Raji (cell line): ENCODE data around the gene NR1H2.
A peak's percentile ranks its signal among the peaks of the same experiment; 100 is the strongest.

ENCODE experiments used
- POLR2A ChIP-seq: IDR thresholded peaks from 2 replicates; pipeline ENCODE4 v1.6.1; 2011; ENCODE audit warnings: low read depth, low read length, control low read depth; ENCODE audit not compliant: insufficient read depth

NR1H2 gene

DNA sequence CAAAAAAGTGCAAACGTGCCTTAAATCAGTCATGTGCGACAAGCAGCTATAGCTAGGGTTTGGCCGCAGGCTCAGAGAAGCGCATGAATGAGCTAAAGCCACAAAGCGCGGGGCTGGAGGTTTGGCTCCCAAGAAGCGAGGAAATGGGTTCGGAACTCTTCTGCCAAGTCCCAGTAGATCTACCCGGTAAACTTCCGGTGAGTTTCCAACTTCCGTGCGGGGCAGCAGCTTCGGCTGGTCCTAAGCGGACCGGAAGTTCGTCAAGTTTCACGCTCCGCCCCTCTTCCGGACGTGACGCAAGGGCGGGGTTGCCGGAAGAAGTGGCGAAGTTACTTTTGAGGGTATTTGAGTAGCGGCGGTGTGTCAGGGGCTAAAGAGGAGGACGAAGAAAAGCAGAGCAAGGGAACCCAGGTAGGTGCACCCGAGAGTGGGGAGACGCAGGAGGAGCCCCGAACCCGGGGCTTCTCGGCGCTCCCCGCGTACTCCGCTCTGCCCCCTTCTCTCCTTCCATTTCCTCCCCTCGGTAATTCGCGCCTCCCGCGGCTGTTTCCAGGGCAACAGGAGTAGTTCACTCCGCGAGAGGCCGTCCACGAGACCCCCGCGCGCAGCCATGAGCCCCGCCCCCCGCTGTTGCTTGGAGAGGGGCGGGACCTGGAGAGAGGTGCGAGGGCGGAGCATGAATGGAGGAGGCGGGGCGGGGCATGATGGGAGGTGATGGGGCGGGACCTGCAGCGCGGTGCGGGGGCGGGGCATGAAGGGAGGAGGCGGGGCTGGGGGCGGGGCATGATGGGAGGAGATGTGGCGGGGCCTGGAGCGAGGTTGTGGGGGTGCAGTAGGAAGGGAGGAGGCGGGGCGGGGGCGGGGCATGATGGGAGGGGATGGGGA is at the start of gene NR1H2:
Gene NR1H2, plus strand, starts transcription at position 292 of the 885 bp plus-strand sequence. CDS start 1,149 bp downstream, outside the sequence.
- TF ChIP-seq POLR2A = peak; percentile 73

DNA sequence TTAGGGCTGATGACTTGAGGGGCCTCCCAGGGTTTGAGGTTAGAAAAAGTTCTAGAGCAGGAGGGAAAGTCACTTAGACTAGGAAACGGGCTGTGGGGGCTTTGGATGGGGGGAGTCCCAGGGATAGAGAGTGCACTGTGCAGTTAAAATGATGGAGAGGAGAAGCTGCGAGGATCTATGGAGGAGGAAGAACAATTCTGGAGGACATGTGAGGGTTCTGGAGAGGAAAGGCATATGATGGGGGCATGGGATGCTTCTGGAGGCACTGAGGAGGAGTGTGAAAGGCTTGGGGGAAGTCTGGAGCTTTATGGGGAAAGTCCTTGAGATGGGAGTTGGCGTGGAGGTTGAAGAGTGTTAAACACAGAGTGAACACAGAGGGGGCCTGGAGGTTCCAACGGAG is 49.2 kb upstream of the NR1H2 start:
- TF ChIP-seq POLR2A = no peak

DNA sequence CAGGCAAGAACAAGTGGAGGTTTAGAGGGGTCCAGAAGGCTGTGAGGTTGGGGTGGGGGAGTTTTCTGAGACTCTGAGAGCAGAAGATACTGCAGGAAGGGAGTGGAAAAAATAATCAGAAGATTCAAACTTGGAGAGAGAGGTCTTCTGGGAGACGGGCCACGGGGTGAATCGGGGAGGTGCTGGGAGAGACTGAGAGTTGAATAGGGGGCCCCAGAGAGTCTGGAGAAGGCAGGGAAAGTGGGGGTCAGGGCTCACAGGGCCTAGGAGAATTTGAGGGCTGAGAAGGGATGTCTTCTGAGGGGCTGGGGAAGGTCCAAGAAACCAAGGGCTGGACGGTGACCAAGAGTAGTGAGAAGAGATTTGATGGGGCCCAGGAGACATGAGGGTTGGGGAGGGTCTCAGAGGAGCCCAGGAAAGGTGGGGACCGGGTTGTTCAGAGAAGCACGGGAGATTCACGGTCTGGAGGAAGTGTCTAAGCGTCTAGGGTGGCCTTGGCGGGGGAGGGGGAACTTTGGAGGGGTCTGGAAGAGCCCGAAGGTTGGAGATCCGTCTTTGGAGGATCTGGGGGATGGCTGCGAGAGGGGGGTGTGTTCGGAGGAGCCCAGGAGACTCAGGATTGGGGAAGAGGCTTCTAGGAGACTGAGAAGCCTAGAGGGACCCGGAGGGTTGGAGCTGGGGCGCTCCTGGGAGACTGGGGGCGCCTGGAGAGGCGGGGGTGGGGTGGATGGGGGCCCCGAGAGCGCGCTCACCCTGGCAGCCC is 48.6 kb upstream of the NR1H2 start:
- TF ChIP-seq POLR2A = no peak

DNA sequence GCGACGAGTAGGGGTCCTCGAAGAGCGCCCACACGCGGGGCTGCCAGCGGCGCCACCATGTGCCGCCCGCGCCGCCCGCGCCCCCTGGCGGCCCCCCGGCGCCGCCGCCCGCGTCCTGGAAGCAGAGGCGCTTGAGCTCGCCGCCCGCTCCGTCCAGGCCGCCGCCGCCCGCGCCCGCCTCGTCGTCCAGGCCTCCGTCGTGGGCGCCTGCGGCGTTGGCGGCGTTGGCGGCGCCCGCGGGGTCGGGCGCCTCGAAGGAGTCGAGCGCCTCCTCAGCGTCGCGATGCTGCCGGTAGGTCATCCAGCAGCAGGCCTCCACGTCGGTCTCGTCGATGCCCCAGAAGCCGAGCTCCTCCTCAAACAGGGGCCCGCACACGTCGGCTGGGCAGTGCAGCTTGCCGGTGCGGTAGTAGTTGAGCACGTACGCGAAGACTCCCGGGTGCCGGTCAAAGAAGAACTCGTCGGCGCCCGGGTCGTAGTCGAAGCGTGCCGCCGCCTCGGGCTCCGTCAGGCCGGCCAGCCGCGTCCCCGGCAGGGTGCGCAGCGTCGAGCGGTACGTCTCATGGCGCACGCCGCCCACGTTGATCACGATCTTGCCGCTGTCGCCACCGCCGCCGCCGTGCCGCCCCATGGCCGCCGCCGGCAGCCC is 47.9 kb upstream of the NR1H2 start:
- no peak for TF ChIP-seq POLR2A

DNA sequence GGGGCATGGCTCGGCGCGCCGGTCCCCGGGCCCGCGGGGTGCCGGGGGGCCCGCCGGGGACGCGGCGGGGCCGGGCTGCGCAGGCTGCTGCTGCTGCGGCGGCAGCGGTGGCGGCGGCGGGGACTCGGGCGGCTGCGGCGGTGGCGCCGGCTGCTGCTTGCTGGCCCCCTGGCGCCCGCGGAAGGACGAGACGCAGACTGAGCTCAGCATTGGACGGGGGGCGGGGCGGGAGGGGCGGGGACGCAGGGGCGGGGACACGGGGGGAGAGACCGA is 47.4 kb upstream of the NR1H2 start:
- TF ChIP-seq POLR2A = no peak

DNA sequence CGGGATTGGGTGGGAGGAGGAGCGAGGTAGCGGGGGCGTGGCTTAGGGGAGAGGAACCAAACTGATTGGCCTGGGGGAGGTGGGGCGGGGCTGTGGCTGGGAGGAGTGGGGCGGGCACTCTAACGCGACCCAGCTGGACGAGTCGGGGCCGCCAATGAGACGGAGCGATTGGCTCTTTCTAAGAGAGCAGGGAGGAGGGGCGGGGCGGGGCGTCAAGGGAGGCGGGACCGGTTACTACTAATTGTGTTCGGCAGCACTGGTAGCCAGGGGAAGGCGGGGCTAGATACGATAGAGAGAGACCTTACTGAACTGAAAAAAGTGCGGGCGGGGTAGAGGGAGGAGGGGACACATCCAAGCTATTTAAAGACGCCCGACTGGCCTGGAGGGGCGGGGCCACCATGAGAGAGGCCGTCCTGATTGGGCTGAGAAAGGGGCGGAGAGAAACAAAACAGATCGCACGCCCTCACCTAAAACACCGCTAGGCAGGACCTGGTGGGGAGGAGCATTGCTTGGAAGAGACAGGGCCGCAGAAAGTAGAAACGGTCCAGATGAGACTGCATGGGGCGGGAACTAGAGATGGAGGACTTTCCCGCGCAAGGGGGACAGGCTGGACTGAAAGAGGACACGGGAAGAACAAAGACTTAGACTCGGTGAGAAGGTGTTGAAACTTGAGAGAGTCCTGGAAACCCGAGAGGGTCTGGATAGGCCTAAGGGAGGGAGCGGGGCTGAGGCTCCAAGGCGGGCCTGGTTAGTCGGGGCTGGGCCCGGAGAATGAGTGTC is 46.9 kb upstream of the NR1H2 start, which contains the start of gene KCNC3:
Gene KCNC3, minus strand, starts transcription at position 232 of the 780 bp plus-strand sequence. CDS start 295 bp downstream, outside the sequence.
- TF ChIP-seq POLR2A = peak; percentile 76

DNA sequence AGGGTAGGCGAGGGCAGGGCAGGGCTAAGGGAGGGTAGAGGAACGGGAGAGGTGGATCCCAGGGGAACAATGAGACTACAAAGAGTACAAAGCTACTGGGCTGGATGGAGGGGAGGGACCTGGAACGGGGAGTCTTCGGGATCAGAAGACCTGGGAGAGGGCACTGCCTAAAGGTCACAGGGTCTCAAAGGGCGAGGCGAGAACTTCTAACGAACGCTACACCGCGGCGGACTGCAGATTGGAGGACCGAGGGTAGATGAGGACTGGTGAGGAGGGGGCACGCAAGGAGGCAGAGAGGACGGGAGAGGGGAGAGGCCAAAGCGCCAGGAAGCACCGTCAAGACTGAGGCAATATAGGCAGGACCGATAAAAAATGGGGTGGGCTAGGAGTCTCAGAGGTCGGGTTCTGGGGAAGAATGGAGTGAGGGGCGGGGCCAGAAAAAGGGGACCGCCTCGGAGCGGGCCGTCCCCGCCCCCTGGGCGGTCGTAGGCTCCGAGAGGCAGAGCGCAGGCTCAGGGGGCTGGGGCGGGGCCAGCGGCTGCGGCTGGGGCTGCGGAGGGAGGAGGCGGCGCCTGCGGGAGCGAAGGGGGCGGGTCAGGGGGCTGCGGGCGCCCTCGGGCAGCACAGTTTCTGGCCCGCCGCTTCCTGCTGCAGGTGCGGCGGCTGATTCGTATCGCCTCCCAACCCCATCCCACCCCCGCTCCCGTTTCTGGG is 45.7 kb upstream of the NR1H2 start:
- peak; percentile 44 for TF ChIP-seq POLR2A

DNA sequence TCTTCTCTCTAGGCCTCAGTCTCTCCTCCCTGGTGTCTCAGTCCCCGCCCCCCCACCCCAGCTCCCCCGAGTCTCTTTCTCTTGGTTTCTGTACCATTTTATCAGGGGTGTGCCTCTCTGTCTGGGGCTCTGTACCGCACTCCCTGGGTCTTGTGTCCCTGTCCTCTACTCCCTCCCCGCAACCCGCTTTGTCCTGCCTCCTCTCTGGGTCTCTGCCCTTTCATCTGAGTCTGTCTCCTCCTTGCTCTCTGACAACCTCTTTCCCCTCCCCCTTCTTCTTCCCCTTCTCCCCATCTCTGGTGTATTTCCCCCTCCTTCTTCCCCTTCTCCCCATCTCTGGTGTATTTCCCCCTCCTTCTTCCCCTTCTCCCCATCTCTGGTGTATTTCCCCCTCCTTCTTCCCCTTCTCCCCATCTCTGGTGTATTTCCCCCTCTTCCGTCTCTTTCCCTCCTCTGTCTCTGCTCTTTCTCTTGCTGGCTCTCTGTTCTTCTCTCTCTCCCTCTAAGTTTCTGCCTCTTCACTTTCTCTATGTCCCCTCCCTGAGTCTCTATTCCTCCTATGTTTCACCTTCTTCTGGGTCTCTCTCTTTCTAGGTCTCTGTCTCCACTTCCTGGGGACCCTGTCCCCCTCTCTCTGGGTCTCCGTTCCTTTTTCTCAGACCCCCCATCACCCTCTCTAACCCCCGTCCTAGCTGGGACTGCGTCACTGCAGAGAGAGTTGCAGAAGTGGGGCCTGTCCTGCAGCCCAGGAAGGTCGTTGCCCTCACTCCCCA is 44.9 kb upstream of the NR1H2 start:
- TF ChIP-seq POLR2A = 0 out of 2 replicates have a peak, but pooled peaks have one; percentile 18

DNA sequence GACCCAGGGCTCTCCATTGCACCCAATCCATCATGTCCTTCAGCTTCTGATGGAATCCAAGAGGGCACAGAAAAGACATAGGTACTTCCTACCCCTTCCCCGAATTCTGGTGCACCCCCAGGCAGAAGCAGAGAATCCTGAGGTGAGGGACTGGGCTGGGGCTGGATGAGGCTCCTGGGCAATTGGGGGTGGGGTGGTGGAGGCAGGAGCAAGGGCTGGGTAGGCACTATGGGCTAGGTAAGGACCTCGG is 44.3 kb upstream of the NR1H2 start:
- no peak for TF ChIP-seq POLR2A

DNA sequence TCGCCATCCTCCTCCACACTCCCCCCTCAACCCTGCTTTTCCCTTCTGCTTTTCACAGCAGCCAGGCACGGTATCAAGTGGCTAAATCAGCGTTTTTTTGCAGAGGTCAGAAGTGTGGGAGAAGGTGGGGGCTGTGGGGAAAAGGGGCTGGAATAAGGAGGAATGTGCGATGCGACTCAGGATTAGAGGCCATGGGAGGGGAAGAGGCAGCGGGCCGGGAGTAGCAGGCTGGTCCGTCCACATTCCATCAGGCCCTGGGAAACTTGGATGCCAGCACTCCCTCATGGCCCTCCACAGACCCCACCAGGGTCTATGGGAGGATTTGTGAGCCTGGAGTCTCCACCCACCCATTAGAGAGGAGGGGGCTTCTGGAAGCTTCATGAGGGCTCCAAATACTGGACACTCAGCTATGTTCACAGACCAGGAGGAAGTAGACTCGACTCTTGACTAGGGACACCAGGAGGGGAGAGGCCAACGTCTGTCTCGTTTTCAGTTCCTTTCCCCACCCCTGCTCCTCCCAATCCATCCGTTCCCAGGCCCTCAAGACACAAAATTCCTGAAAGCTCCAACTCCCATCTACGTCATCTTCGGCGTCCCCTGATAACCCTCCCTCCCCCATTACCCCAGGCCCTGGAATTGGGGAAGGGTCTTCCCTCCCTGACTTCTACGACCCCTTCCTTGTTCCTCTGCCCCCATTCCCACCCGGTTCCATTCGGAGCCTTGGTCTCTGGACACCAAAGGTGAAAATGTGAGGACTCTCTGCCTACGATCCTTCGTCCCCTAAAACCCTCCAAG is 43.8 kb upstream of the NR1H2 start:
- no peak for TF ChIP-seq POLR2A

DNA sequence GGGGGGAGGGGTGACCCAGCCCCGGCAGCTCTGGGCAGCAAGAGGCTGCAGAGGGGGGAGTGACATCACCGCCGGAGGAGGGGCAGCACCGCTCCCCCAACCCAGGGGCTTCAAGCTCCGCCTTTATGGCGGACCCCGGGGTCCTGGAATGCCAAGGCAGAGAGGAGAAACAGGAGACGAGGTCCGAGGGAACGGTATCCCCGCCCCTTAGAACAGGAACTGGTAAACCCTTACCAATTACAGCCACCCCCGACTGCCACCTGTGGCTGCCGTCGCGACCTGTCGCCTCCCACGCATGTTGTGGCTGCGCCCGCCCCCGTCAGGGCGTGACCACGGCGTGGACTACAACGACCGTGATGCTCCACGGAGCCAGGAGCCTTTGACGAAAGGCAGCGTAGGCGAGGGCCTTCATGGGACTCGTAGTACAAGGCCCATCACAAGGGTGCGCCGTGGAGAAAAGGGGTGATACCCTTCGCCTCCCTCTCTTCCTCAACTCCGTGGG is 43.0 kb upstream of the NR1H2 start:
- TF ChIP-seq POLR2A = no peak

DNA sequence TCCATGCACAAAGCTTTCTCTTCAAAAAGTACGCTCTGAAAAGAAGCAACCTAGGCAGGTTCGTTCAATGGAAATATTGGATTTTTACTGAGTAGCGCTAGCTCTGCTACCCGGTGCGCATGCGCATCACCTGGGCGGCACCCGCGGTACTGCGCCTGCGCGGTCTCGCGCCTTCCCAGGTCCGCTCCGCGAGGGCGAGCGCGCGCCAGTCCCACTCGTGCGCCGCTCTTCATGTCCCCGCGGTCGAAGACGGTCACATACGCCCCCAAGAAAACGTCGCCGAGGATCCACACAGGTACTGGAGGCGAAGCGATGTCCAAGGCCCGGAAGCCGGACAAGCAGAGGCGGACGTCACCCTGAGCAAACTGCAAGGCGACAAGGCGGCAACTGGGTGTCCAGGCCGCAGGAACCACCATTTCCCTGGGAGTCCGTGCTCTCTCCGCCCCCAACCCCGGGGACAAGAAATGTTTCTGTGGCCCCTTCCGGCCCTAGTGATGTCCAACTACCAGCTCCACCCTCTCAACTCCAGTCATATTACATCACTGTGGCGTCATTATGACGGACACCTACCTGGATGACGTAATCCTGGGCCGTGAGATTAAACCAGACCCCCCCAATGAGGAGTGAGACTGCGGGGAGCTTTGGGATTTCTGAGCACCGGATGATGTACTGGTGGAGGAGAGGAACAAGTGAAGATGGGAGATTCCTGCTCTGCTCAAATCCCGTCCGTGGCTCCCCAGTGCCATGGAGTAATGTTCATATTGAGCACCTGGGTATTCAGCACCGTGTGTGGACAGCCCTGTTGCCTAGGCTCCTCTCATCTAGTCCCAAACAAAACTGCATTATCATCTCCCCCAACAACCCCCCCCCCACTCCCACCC is 42.3 kb upstream of the NR1H2 start:
- TF ChIP-seq POLR2A = no peak
